OCI-LY3 (cell line): ENCODE measurements around the gene POU6F2.

Experiments
- EZH2phosphoT487 ChIP-seq: fragments of 200-600 bp; shearing (Covaris generic); IDR thresholded peaks from 2 replicates; pipeline ENCODE4 v1.6.1; 2018; ENCODE audit warnings: antibody characterized with exemption, mixed run types, low read depth
- TF ChIP-seq, protein P1 (sequence below): fragments of 200-600, 300-600 bp; sonication (generic); IDR thresholded peaks from 2 replicates; pipeline ENCODE4 v1.5.1; 2014; ENCODE audit warnings: antibody characterized with exemption, low read length, low read depth

DNA sequence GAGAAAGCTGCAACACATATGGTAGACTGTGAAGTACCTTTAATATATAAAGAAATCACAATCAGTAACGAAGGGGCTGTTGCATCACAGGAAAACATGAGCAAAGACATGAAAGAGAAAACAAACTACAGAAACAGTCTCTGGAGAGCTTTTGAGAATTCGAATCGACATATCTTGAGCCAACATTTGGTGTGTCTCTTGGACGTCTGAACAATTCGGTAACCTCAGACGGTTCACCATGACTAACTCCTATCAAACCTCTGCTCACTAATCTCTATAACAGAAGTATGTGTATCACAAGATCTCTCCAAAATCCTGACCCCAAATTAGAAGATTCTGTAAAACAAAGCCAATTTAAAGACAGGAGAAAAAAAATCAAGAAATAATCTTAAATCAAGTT is 326.5 kb downstream of the POU6F2 start:
- TF ChIP-seq, protein P1, sequence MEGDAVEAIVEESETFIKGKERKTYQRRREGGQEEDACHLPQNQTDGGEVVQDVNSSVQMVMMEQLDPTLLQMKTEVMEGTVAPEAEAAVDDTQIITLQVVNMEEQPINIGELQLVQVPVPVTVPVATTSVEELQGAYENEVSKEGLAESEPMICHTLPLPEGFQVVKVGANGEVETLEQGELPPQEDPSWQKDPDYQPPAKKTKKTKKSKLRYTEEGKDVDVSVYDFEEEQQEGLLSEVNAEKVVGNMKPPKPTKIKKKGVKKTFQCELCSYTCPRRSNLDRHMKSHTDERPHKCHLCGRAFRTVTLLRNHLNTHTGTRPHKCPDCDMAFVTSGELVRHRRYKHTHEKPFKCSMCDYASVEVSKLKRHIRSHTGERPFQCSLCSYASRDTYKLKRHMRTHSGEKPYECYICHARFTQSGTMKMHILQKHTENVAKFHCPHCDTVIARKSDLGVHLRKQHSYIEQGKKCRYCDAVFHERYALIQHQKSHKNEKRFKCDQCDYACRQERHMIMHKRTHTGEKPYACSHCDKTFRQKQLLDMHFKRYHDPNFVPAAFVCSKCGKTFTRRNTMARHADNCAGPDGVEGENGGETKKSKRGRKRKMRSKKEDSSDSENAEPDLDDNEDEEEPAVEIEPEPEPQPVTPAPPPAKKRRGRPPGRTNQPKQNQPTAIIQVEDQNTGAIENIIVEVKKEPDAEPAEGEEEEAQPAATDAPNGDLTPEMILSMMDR, result no peak
- no peak for TF ChIP-seq EZH2phosphoT487
